SU-DHL-6 (cell line): ENCODE data around the gene MNAT1.

ENCODE experiments used
- H2AFZ ChIP-seq: fragments of 200-600 bp; sonication (generic); 2 replicates; pipeline ENCODE4 v1.6.1; 2014; ENCODE audit warnings: low read depth, mild to moderate bottlenecking, moderate library complexity, mixed read lengths, antibody characterized with exemption, low read length; ENCODE audit not compliant: severe bottlenecking
- H3F3A ChIP-seq: fragments of 200-600 bp; shearing (Covaris generic); 2 replicates; pipeline ENCODE4 v1.6.0; 2016; ENCODE audit warnings: antibody characterized with exemption, mild to moderate bottlenecking; ENCODE audit not compliant: insufficient read depth
- H3K27ac ChIP-seq: fragments of 200-600 bp; sonication (generic); 2 replicates; pipeline ENCODE4 v1.5.1; 2016; ENCODE audit warnings: low read depth, mild to moderate bottlenecking, low read length, moderate library complexity, mixed read lengths
- H3K27me3 ChIP-seq: fragments of 200-600 bp; sonication (generic), shearing (Covaris generic); 2 replicates; pipeline ENCODE4 v1.6.0; 2014; ENCODE audit warnings: mild to moderate bottlenecking, low read length
- H3K36me3 ChIP-seq: fragments of 200-600 bp; sonication (generic); 2 replicates; pipeline ENCODE4 v1.6.1; 2014; ENCODE audit warnings: mild to moderate bottlenecking, low read length, mixed read lengths
- H3K4me2 ChIP-seq: fragments of 300-600, 200-600 bp; shearing (Covaris generic), sonication (generic); 2 replicates; pipeline ENCODE4 v1.6.0; 2014; ENCODE audit warnings: low read length, low read depth, mild to moderate bottlenecking; ENCODE audit not compliant: poor library complexity, severe bottlenecking
- H3K4me3 ChIP-seq: fragments of 200-600 bp; sonication (generic); 2 replicates; pipeline ENCODE4 v1.5.1; 2014; ENCODE audit warnings: antibody characterized with exemption, low read length, mild to moderate bottlenecking, mixed read lengths; ENCODE audit not compliant: insufficient read depth, poor library complexity, severe bottlenecking
- H3K79me2 ChIP-seq: fragments of 200-600 bp; sonication (generic); 2 replicates; pipeline ENCODE4 v1.6.1; 2014; ENCODE audit warnings: mild to moderate bottlenecking, low read length, moderate library complexity; ENCODE audit not compliant: insufficient read depth
- H3K9ac ChIP-seq: fragments of 200-600 bp; sonication (generic); 2 replicates; pipeline ENCODE4 v1.7.0; 2014; ENCODE audit warnings: mild to moderate bottlenecking, low read length
- H3K9me2 ChIP-seq: fragments of 200-600 bp; sonication (generic); replicated peaks from 2 replicates; pipeline ENCODE4 v1.6.1; 2014; ENCODE audit warnings: low read length; ENCODE audit not compliant: insufficient read depth
- H3K9me3 ChIP-seq: fragments of 200-600 bp; sonication (generic); 2 replicates; pipeline ENCODE4 v1.6.1; 2014; ENCODE audit warnings: low read length, mixed read lengths; ENCODE audit not compliant: insufficient read depth
- H4K20me1 ChIP-seq: fragments of 200-600 bp; sonication (generic); 2 replicates; pipeline ENCODE4 v1.6.1; 2014; ENCODE audit warnings: low read depth, mild to moderate bottlenecking, antibody characterized with exemption, low read length, moderate library complexity, mixed read lengths
- CTCF ChIP-seq: fragments of 200-600 bp; sonication (generic); IDR thresholded peaks from one replicate; pipeline ENCODE4 v1.5.1; 2017; ENCODE audit warnings: antibody characterized with exemption, mild to moderate bottlenecking, low read length, moderate library complexity; ENCODE audit not compliant: insufficient read depth, poor library complexity, severe bottlenecking
- EZH2phosphoT487 ChIP-seq: fragments of 200-600 bp; sonication (generic), shearing (Covaris generic); conservative IDR thresholded peaks from 2 replicates; pipeline ENCODE4 v1.6.1; 2018; ENCODE audit warnings: mild to moderate bottlenecking, antibody characterized with exemption, low read length, moderate library complexity, mixed read lengths

MNAT1 gene

GRCh38 chr14:60695327-60695726, 39.2 kb upstream of the MNAT1 start:
- Histone ChIP-seq H3K27me3 (no peaks in the 10 kb centered on the region), H3K36me3 (no peaks in the 10 kb centered on the region)
- TF ChIP-seq EZH2phosphoT487 (no peak), CTCF (no peak)

GRCh38 chr14:60700598-60700997, 34.0 kb upstream of the MNAT1 start:
- Histone ChIP-seq H3K9ac (no peak overlapping the region), H3K27me3 (no peaks in the 10 kb centered on the region), H3K9me2 (no peaks in the 10 kb centered on the region), H2AFZ (no peak overlapping the region), H3K4me3 (no peak overlapping the region), H3K4me2 (no peak overlapping the region), H3F3A (no peaks in the 10 kb centered on the region), H4K20me1 (no peaks in the 10 kb centered on the region), H3K79me2 (no peaks in the 10 kb centered on the region), H3K27ac (no peak overlapping the region), H3K36me3 (no peaks in the 10 kb centered on the region), H3K9me3 (no peaks in the 10 kb centered on the region)
- TF ChIP-seq CTCF: no peak
- no peak for TF ChIP-seq EZH2phosphoT487

More at GRCh38 chr14:60695327-60695726, 39.2 kb upstream of the MNAT1 start:
- H2AFZ ChIP-seq: no peak overlapping the region
- H3F3A ChIP-seq: no peaks in the 10 kb centered on the region
- H3K9me3 ChIP-seq: no peaks in the 10 kb centered on the region
- no peaks in the 10 kb centered on the region for H3K79me2 ChIP-seq
- H3K9ac ChIP-seq: no peak overlapping the region
- no peaks in the 10 kb centered on the region for H3K9me2 ChIP-seq
- no peaks in the 10 kb centered on the region for H4K20me1 ChIP-seq
- H3K27ac ChIP-seq: no peak overlapping the region
- H3K4me3 ChIP-seq: no peak overlapping the region
- H3K4me2 ChIP-seq: no peak overlapping the region

- no peak overlapping the region for H3K4me2 ChIP-seq
- no peaks in the 10 kb centered on the region for H3K9me2 ChIP-seq
- no peaks in the 10 kb centered on the region for H4K20me1 ChIP-seq
- H2AFZ ChIP-seq: no peak overlapping the region
- no peaks in the 10 kb centered on the region for H3K9me3 ChIP-seq
- no peak overlapping the region for H3K4me3 ChIP-seq
- no peaks in the 10 kb centered on the region for H3F3A ChIP-seq
- no peak overlapping the region for H3K9ac ChIP-seq
- no peaks in the 10 kb centered on the region for H3K79me2 ChIP-seq
- H3K27me3 ChIP-seq: no peaks in the 10 kb centered on the region
- H3K36me3 ChIP-seq: no peaks in the 10 kb centered on the region
- no peak overlapping the region for H3K27ac ChIP-seq
- TF ChIP-seq EZH2phosphoT487: no peak
- TF ChIP-seq CTCF: no peak
Measured at GRCh38 chr14:60705100-60705499, 29.5 kb upstream of the MNAT1 start.

- H4K20me1 ChIP-seq: no peaks in the 10 kb centered on the region
- TF ChIP-seq EZH2phosphoT487: no peak
- TF ChIP-seq CTCF: no peak
- no peak overlapping the region for H2AFZ ChIP-seq
- H3K9me2 ChIP-seq: no peaks in the 10 kb centered on the region
- H3K9ac ChIP-seq: no peak overlapping the region
- no peaks in the 10 kb centered on the region for H3F3A ChIP-seq
- H3K79me2 ChIP-seq: no peaks in the 10 kb centered on the region
- no peak overlapping the region for H3K4me2 ChIP-seq
- no peaks in the 10 kb centered on the region for H3K36me3 ChIP-seq
- H3K27me3 ChIP-seq: no peaks in the 10 kb centered on the region
- H3K9me3 ChIP-seq: no peaks in the 10 kb centered on the region
- H3K4me3 ChIP-seq: no peak overlapping the region
- H3K27ac ChIP-seq: no peak overlapping the region
Measured at GRCh38 chr14:60707858-60708257, 26.7 kb upstream of the MNAT1 start.
